ENCODE measurements around the gene SND1.

GRCh38 chr7:127881564-127881963 is 229.6 kb downstream of the SND1 start:
- TF ChIP-seq CTCF (IDR thresholded peaks at IDR 0.05) = no peak
- TF ChIP-seq POLR2A (IDR thresholded peaks at IDR 0.05) = no peak
